ENCODE measurements around the gene GPR45.

DNA sequence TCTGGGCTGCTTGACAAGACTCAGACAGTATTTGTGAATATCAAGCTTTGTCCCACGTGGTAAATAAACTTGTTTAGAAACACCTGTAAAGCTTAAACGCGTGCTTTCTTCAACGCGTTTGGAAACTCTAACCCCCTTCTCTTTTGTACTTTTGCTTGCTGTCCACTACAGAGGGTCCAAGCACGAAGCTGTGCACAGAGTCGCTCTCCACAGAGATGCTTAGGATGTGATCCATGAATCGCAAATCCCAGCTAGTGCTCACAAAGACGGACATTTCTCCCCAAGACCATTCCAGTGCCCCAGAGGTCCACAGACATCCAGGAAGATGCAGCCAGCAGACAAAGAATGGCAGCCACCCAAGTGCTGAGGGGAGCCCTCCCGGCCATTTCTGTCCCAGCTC is at the start of gene GPR45:
- TF ChIP-seq, protein P1, sequence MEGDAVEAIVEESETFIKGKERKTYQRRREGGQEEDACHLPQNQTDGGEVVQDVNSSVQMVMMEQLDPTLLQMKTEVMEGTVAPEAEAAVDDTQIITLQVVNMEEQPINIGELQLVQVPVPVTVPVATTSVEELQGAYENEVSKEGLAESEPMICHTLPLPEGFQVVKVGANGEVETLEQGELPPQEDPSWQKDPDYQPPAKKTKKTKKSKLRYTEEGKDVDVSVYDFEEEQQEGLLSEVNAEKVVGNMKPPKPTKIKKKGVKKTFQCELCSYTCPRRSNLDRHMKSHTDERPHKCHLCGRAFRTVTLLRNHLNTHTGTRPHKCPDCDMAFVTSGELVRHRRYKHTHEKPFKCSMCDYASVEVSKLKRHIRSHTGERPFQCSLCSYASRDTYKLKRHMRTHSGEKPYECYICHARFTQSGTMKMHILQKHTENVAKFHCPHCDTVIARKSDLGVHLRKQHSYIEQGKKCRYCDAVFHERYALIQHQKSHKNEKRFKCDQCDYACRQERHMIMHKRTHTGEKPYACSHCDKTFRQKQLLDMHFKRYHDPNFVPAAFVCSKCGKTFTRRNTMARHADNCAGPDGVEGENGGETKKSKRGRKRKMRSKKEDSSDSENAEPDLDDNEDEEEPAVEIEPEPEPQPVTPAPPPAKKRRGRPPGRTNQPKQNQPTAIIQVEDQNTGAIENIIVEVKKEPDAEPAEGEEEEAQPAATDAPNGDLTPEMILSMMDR (IDR thresholded peaks at IDR 0.05) = no peak
- TF ChIP-seq EP300 (IDR thresholded peaks at IDR 0.05) = no peak
- TF ChIP-seq POLR2A (IDR thresholded peaks at IDR 0.05; ENCODE audit: low read depth) = no peak
